ENCODE results near the gene CAT.

DNA sequence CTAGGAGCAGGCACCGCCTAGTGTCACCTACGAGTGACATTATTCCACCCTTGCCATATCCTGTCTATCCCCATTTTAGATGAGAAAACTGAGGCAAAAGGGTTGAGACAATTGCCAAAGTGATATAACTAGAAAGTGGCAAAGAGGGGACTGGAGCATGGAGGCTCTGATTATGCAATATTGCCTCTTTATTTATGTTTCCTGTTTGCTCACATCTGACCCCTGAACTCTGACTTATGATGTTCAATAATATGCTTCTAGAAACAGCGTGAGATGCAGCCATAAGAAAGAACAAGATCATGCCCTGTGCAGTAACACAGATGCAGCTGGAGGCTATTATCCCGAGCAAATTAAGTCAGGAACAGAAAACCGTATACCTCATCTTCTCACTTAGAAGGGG is 67.1 kb downstream of the CAT start:
- TF ChIP-seq, protein P1, sequence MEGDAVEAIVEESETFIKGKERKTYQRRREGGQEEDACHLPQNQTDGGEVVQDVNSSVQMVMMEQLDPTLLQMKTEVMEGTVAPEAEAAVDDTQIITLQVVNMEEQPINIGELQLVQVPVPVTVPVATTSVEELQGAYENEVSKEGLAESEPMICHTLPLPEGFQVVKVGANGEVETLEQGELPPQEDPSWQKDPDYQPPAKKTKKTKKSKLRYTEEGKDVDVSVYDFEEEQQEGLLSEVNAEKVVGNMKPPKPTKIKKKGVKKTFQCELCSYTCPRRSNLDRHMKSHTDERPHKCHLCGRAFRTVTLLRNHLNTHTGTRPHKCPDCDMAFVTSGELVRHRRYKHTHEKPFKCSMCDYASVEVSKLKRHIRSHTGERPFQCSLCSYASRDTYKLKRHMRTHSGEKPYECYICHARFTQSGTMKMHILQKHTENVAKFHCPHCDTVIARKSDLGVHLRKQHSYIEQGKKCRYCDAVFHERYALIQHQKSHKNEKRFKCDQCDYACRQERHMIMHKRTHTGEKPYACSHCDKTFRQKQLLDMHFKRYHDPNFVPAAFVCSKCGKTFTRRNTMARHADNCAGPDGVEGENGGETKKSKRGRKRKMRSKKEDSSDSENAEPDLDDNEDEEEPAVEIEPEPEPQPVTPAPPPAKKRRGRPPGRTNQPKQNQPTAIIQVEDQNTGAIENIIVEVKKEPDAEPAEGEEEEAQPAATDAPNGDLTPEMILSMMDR (IDR thresholded peaks at IDR 0.05), result no peak
- TF ChIP-seq POLR2A (IDR thresholded peaks at IDR 0.05), result no peak

All from vagina (tissue), 2 donors.